Gastrocnemius medialis (tissue), 4 donors: ENCODE results near the gene NUP153. TPM values are rescaled to one million over a fixed set of nuclear protein-coding genes. Genes with fewer than 3 reads are reported as not detected.

Experiments used
- ATAC-seq, 2 donors: fragments of 150-250 bp; one replicate each; pipeline ENCODE4 v1.9.1; 2016
- DNase-seq, 2 donors: peaks; one replicate each; pipeline ENCODE4 v3.0.0-alpha.2; 2019
- H3K27ac ChIP-seq, 4 donors: fragments of 200-600 bp; sonication (generic); 1 replicate in 1 of 4; 2 replicates in 3 of 4; pipeline ENCODE4 v1.5.1; 2016 to 2018; ENCODE audit warnings: mild to moderate bottlenecking in 2 of 4, moderate library complexity in 1 of 4
- H3K27me3 ChIP-seq, 3 donors: fragments of 200-600 bp; sonication (generic) in 2 of 3; 1 replicate in 1 of 3; 2 replicates in 2 of 3; pipeline versions ENCODE4 v1.5.1 to v1.6.0; 2016 to 2019; ENCODE audit warnings: mild to moderate bottlenecking in 1 of 3, moderate library complexity in 1 of 3
- H3K36me3 ChIP-seq, 2 donors: fragments of 200-600 bp; sonication (generic) in 1 of 2; one replicate each; pipeline ENCODE4 v1.5.1; 2017 to 2018
- H3K4me1 ChIP-seq, 2 donors: fragments of 200-600 bp; sonication (generic) in 1 of 2; one replicate each; pipeline ENCODE4 v1.5.1; 2016 to 2017; ENCODE audit warnings: mild to moderate bottlenecking in 2 of 2
- H3K4me3 ChIP-seq, 4 donors: fragments of 200-600 bp; sonication (generic) in 3 of 4; 1 replicate in 1 of 4; 2 replicates in 3 of 4; pipeline ENCODE4 v1.5.1; 2016 to 2019; ENCODE audit warnings: mild to moderate bottlenecking in 2 of 4
- H3K9me3 ChIP-seq, 3 donors: fragments of 200-600 bp; sonication (generic) in 2 of 3; 1 replicate in 1 of 3; 2 replicates in 2 of 3; pipeline ENCODE4 v1.5.1; 2016 to 2019
- CTCF ChIP-seq, 5 experiments: fragments of 450-650 bp in 3 of 5; fragments of 200-600 bp in 2 of 5; sonication (generic) in 2 of 5; IDR thresholded peaks in 4 of 5; conservative IDR thresholded peaks in 1 of 5; 1 replicate in 4 of 5; 2 replicates in 1 of 5; pipeline ENCODE4 v1.5.1; 2016 to 2019; ENCODE audit warnings: antibody characterized with exemption in 5 of 5, mild to moderate bottlenecking in 3 of 5, moderate library complexity in 3 of 5
- POLR2A ChIP-seq, 2 donors: fragments of 450-650 bp; IDR thresholded peaks; one replicate each; pipeline ENCODE4 v1.6.1; 2017; ENCODE audit warnings: antibody characterized with exemption in 2 of 2, mild to moderate bottlenecking in 2 of 2, moderate library complexity in 2 of 2
- in situ Hi-C, 4 donors: fragments of 200-750 bp; cut with MboI; loops; one replicate each; pipeline versions ENCODE4 v1.15.0 to v1.8.0; 2017; ENCODE audit warnings: low sequenced_read_pairs in 4 of 4
- intact Hi-C: fragments of 100-400 bp; cut with DNase I; formaldehyde crosslinking; loops from one replicate; pipeline ENCODE4 v1.15.1; 2023; ENCODE audit warnings: low total_unique reads
- total RNA-seq, 4 donors: library from RNA; depleted of rRNA; stranded (reverse); fragments of >200 nt; gene quantifications; one replicate each; pipeline versions ENCODE4 v1.1.0 to v1.2.3, GENCODE V29; 2016

The NUP153 gene
- total RNA-seq, 4 donors from 2014 or later, result 29.7 to 44.2 (median 37.9) TPM

GRCh38 chr6:17684134-17684533, 22.6 kb downstream of the NUP153 start:
- intact Hi-C loops (no loop called here), in situ Hi-C loops (no loop called here)
- Histone ChIP-seq H3K27me3 (no peaks in the 10 kb centered on the region), H3K4me3 (no peak overlapping the region), H3K36me3 (peaks cover 0 to 7% of the 10 kb centered on the region in 2 donors), H3K9me3 (no peaks in the 10 kb centered on the region), H3K4me1 (peaks cover 7% of the 10 kb centered on the region in 2 donors), H3K27ac (no peak overlapping the region)
- no peak for DNase-seq
- no peak for ATAC-seq
- TF ChIP-seq CTCF (IDR thresholded peaks at IDR 0.05 in 4 of 5, conservative IDR thresholded peaks at IDR 0.05 in 1 of 5) (no peak), POLR2A (IDR thresholded peaks at IDR 0.05) (no peak)

GRCh38 chr6:17683428-17683827, 23.3 kb downstream of the NUP153 start:
- ATAC-seq (no peak), DNase-seq (no peak)
- Histone ChIP-seq H3K36me3 (peaks cover 0 to 7% of the 10 kb centered on the region in 2 donors), H3K9me3 (no peaks in the 10 kb centered on the region), H3K4me1 (peaks cover 7% of the 10 kb centered on the region in 2 donors), H3K27me3 (no peaks in the 10 kb centered on the region), H3K4me3 (no peak overlapping the region), H3K27ac (no peak overlapping the region)
- in situ Hi-C loops, result no loop called here
- TF ChIP-seq CTCF (IDR thresholded peaks at IDR 0.05 in 4 of 5, conservative IDR thresholded peaks at IDR 0.05 in 1 of 5) (no peak), POLR2A (IDR thresholded peaks at IDR 0.05) (no peak)
- intact Hi-C loops, result no loop called here

- no peak overlapping the region for H3K4me3 ChIP-seq
- H3K4me1 ChIP-seq, result peaks cover 7 to 13% of the 10 kb centered on the region in 2 donors
- in situ Hi-C loops (no loop called here), intact Hi-C loops (loop anchor here (10.0 kb wide), 1 partner anchor 105 kb away; no protein-coding TSS in a partner anchor)
- H3K36me3 ChIP-seq, result peaks cover 3 to 8% of the 10 kb centered on the region in 2 donors
- DNase-seq (no peak), ATAC-seq (no peak)
- TF ChIP-seq CTCF (IDR thresholded peaks at IDR 0.05 in 4 of 5, conservative IDR thresholded peaks at IDR 0.05 in 1 of 5) (no peak), POLR2A (IDR thresholded peaks at IDR 0.05) (no peak)
- H3K27me3 ChIP-seq, result no peaks in the 10 kb centered on the region
- no peak overlapping the region for H3K27ac ChIP-seq
- H3K9me3 ChIP-seq, result no peaks in the 10 kb centered on the region
Observed at GRCh38 chr6:17679726-17680125, 27.0 kb downstream of the NUP153 start.

- intact Hi-C loops, result loop anchor here (10.0 kb wide), 1 partner anchor 107 kb away; no protein-coding TSS in a partner anchor
- Histone ChIP-seq H3K27me3 (no peaks in the 10 kb centered on the region), H3K36me3 (peaks cover 4 to 29% of the 10 kb centered on the region in 2 donors), H3K27ac (no peak overlapping the region), H3K4me1 (peaks cover 6 to 7% of the 10 kb centered on the region in 2 donors), H3K4me3 (no peak overlapping the region), H3K9me3 (no peaks in the 10 kb centered on the region)
- DNase-seq (no peak), ATAC-seq (no peak)
- no peak for TF ChIP-seq POLR2A (IDR thresholded peaks at IDR 0.05)
- no peak for TF ChIP-seq CTCF (IDR thresholded peaks at IDR 0.05 in 4 of 5, conservative IDR thresholded peaks at IDR 0.05 in 1 of 5)
- in situ Hi-C loops, result no loop called here
Observed at GRCh38 chr6:17677602-17678001, 29.1 kb downstream of the NUP153 start.
